Stimulated activated CD4-positive, alpha-beta T cell treated with anti-CD3 and anti-CD28 coated beads, Interleukin-15, amount 100 ng/mL, for 48 hours (primary cell): Measurements from ENCODE around the gene MAP3K15.

ENCODE experiments used
- DNase-seq, 2 donors: peaks; one replicate each; pipeline ENCODE4 v3.0.0-alpha.2; 2020; ENCODE audit warnings: low read depth in 2 of 2

Gene MAP3K15

DNA sequence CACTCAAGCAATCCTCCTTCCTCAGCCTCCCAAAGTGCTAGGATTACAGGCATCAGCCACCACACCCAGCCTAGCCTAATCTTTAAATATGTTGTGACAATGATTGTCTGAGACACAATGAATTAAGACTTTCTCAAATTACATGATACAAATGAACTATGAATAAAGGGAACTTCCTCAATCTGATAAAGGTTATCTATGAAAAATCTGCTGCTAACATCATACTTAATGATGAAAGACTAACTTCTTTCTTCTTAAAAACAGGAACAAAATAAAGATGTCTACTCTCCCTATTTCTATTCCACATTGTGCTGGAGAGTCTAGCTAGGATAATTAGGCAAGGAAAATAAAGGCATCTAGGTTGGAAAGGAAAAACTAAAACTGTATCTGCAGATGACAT lies 111.6 kb downstream of the MAP3K15 start:
- no peak for DNase-seq

DNA sequence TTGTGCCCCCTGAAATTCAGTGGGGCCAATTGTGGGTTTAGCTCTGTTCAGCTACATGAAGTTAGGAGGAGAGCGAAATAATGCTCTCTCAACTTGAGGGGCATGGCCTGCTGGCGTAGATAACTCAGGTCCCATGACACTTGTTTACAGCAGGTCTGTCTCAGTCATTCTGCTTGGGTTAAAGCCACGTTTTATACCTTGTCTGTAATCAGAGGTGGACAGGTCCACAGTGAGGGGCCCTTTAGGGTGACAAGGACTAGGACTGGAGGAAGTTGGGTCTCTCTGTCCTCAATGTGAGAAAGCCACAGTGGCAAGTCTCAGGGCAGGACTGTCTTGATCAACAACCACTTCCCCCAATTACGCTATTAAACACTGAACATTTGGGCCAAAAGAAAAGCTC lies 122.6 kb downstream of the MAP3K15 start:
- no peak for DNase-seq

DNA sequence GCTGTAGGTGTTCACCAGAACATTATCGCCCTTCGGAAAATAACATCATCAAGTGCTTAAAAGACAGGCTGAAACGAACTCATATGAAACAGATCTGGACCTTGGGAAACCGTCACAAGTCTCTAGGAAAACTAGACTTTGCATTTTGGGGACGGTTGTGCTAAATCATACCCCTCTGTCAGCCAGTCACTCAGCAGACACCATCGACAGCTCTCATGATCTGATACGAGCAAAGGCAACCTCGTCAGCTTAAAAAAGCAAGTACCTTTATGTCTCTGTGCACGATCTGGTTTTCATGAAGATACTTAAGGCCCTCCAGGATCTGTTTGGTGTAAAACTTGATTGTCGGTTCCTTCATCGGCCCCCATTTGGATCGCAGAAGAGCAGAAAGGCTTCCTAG lies 123.2 kb downstream of the MAP3K15 start:
- DNase-seq: no peak

DNA sequence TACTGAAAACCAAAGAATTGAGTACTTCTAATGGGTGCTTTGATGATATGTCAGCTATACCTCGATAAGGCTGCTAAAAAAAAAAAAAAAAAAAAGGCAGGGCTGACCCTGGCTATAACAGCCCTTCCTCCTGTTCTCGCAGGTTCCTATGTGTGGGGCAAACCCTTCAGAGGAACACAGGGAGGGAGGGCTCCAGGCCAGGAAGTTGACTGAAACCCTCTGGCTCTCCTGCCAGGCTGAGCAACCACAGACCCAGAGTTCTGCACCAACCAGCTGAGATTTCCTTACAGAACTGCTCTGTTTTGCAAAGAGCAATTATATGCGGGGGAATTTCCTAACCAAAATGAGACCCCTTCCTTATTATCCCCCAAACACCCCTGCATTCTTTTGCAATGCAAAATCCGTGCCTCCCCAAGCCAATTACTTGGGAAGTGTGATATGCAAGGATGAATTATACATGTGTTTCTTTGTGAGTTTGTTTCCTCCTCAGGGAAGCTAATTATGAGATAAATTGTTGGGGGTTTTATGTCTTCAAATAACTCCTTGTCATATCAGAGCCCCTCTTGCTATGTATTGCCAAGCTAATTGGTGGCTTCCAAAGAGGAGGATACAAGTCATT lies 126.0 kb downstream of the MAP3K15 start:
- DNase-seq: no peak

DNA sequence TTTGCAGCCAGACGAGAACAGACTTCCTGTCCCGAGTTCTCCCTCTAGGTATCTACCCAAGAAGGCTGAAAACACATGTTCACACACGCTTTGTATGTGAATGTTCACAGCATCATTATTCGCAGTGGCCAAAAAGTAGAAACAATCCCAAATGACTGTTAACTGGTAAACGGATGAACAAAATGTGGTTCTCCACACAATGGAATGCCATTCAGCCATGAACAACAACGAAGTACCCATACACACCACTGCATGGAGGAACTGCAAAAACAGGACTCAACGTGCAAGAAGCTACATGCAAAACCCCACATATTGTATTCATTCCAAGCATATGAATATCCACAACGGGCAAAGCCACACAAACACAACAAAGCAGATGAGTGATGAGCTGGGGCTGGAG lies 126.6 kb downstream of the MAP3K15 start:
- no peak for DNase-seq

DNA sequence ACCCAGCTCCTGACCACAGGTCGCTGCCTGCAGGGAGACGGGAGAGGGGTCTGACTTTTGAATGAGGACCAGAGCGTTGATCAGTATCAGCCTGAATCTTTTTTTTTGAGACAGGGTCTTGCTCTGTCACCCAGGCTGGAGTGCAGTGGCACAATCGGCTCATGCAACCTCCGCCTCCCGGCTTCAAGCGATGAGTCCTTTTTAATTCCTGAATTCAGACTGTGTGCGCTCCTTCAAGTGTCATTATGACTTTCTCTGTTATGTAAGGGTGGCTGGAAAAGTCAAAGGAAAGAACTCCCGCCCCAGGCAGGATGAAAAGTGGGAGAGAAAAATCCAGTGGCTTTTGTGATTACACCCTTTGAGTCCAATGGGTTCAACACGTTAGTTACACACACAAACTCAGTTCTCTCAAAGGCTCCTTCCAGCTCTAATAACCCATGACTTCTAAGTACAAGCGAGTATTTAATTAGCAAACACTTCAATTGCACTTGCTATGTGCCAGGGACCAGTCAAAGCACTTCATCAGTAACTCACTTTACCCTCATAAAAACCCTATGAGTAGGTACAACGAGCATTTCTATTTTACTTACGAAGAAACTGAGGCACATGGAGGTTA lies 127.1 kb downstream of the MAP3K15 start:
- no peak for DNase-seq

DNA sequence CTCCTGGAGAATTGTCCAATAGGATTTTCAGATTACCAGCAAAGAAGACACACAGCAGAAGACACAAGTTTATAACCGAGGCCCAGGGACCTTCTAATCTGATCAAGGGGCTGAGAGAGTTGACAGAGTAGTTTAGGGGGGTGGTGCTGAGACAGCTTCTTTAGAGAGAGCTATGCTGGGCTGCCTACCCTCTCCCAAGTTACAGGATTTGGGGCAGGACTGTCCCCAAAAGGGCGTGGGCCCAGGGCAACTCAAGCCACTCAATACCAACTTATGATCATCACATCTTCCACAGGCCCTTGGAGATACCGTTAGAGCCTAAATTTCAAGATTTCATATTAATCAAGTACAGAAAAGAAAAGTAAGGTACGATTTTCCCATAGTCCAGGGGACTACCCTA lies 128.6 kb downstream of the MAP3K15 start:
- no peak for DNase-seq

DNA sequence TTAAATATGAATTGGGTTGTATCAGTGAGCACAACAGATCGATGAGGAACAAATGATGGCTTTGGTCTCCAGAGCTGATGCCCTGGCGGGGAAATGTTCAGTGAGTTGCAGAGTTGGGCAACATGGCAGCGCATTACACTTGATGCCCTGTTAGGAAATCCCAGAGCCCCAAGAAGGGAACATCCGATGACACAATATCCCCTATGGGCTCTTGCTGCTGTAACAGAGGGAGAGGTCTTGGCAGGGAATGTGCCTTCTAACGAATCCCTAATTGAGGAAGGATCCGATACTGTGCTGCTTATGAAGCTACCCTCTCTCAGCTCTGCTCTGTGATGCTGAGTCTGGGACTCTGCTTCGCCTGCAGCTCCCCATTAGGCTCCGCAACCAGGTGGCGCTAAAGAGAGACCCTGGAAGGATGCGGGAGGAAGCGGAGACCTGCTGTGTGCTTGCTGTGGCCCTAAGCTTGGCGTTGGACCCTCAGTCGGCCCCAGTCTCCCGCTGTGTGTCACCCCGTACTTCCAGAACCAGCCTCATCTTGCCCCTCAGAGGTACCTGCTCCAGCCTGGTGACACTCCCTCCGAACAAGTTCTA lies 132.7 kb downstream of the MAP3K15 start:
- peak; percentile 18 to 53 for DNase-seq

DNA sequence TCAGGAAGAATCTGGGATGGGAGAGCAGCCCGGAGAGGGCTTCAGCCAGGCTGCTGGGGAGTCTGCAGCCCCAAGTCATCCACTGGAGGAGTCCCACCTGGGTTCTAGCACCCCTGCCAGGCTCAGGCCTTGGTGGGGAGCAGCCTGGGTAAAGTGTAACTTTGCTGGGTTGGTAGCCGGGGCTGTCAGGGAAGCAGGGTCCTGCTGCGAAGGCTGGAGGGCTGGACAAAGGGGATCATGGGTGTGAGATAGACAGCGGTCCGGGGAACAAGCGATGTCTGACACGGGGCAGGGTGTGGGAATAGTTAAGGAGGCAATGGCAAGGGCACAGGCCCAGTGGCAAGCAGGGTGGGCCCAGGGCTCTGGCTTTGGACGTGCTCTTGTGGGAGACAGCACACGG lies 134.0 kb downstream of the MAP3K15 start:
- no peak for DNase-seq

DNA sequence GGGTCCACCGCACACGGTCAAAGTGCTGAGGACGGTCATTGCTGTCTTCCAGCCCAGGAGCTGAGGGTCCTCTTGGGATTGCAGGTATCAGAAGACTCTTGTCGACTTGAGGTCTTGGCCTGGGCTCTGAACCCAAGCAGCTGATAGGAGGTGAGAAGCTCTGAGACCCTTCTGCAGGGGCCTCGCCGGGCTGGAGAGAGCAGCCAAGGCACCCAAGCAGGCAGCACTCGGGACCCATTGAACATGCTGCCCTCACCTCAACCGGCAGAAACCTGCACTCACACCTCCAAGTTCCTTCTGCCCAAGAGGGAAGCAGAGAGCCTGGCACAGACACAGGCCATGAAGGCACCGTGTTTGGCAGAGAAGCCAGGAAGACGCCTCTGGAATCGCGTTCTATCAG lies 137.5 kb downstream of the MAP3K15 start:
- no peak for DNase-seq

DNA sequence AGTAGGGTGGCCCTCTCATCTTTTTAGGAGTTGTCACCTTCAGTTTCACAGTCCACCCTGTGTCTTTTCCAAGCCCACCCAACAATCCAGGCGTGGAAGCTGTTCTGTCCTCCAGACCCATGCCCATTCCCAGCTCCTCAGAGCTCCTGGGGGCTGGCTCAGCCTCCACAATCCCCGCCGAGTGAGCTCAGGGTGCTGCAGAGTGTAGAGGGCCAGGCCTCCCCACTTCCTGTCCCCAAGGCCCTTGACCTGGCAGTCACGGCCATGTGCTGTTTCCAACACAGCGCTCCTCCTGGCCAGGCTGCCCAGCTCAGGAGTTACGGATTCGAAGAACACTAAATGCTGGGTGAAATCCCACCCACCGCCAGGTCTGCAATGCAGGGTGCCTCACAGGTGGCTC lies 139.8 kb downstream of the MAP3K15 start:
- no peak for DNase-seq

DNA sequence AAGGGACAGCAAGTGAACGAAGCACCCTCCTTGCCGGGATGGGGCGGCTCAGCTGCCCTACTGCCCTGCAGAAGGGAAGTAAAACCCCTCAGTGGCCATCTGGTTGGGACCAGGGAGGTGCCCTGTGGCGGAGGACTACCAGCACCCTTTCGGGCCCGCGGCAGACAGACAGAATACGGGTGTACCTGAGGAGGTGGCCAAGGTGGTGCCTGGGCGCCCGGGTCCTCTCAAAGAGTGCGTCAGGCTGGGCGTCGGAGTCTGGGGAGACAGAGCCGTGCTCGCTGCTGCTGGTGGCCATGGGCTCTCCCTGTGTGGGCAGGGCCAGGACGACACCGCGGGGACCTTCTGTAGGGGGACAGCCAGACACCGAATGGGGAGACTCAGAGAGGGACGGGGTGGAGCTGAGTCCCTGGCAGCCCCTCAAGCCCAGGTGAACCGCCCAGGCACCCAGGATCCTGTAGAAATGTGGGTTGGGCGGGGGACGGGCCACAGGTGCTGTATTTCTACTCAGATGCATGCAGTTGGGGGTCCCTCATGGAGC lies 141.9 kb downstream of the MAP3K15 start:
- no peak for DNase-seq

DNA sequence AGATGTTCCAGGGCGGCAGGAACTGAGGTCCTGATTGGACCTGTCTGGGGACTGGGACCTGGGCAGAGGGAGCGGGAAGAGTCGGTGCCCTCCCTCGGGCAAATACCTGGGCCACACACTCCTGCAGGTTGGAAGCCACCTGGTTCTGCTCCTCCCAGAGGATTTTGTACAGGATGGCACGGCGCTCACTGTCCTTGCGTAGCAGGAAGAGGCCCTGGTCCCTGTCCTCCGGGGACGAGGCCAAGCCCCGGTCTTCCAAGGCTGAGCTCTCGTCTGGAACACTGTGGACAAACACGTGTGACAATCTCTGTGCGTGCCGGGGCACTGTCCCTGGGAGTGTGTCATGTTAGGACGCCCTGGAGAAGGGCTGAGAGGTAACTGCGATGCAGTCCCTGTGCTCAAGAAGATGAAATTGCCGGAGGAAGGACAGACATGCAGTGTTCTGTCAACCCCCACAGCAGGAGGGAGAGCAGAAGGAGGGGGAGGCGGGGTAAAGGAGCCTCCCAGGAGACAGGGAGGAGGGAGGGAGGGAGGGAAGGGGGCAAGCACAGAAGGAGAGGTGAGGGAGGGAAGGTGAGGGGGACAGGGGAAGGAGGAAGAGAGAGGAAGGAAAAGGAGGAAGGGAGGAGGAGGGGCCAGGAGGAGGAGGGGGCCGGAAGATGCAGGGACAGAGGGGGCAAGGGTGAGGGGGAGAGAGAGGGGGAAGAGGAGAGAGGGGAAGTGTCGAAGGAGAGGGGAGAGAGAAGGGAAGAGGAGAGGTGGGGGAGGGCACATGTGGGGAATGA lies 142.6 kb downstream of the MAP3K15 start:
- DNase-seq: no peak

DNA sequence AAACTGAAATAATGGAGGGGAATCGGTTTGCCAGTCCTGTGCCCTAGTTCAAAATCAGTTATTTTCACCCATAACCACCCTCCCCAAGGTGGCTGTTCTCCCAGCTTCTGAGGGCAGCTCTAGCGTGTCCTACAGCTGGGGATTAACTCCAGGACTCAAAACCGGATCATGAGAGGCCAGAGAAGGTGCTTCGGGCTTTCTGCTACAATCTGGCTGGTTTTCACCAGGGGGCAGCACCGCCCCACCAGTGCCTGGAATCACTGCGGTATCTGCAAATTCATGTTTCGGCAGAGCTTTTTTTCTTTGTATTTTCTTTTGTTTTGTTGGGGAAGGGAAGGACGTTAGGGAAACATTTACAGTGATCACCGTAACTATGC lies 143.2 kb downstream of the MAP3K15 start:
- DNase-seq: peak; percentile 32 to 57

DNA sequence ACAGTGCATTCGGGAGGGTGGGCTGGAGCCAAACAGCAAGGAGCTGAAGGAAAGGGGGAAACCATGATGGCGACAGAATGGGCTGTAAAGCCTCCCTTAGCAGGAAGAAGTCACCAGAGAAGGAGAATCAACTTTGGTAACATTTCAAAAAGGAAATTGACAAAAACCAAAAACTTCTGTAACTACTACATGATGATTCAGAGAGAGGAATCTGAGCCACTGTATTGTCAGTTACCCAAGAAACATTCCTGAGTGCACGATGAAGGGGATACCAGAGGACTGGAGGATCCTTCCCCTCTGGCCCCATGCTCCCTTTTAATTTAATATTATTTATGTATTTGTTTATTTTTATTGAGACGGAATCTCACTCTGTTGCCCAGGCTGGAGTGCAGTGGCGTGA lies 145.2 kb downstream of the MAP3K15 start:
- no peak for DNase-seq

DNA sequence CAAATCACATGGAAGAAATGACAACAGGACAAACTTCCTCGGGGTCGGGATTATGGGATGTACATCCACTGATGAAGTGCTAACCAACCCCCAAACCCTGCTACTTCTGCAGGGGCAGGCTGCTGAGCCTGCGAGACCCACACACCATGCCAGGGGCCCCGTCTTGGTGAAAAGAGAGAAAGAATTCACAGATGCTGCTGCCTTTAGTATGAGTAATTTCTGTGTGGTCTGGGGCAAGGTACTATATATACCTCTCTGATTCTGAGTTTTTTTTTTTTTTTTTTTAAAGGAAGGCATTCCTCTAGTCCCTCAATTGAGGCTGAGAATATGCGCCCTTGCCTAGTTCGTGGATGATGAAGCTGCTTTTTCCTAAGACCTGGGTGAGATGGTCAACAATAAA lies 146.7 kb downstream of the MAP3K15 start:
- no peak for DNase-seq

DNA sequence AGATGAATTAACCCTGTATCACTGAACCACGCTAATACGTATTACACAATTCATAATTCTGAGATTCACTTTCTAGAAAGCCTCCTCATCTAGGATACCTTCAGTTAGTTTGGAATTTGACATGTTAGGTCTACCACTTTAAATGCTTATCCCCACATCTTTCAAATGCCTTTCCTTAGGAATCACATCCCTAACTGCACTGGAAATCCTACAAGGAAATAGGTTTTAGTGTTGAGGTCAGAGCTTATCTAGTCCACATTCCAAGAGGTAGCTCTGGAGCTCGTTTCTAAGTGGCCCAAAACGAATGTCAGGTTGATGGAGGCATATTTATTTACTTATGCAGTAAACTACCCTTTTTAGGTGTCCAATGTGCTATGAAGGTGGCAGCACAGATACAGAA lies 153.6 kb downstream of the MAP3K15 start:
- no peak for DNase-seq

DNA sequence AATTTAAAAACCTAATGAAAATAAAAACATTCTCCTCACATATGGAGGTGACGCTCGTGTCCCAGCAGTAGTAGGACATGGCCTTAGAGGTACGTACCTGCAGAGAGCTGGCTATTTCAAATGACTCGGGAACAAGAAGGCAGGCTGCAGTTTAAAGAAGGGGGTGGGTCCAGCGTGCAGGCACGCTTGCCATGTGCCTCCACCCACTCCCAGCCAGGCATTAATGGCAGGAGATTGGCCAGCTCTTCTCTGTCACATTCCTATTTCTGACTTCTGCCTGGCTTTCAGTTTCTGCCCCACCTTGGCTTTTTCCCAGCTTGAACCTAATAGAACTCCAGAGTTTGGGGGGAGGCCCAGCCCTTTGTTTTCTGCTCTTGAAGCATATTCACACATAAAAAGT lies 154.4 kb downstream of the MAP3K15 start:
- DNase-seq: no peak

DNA sequence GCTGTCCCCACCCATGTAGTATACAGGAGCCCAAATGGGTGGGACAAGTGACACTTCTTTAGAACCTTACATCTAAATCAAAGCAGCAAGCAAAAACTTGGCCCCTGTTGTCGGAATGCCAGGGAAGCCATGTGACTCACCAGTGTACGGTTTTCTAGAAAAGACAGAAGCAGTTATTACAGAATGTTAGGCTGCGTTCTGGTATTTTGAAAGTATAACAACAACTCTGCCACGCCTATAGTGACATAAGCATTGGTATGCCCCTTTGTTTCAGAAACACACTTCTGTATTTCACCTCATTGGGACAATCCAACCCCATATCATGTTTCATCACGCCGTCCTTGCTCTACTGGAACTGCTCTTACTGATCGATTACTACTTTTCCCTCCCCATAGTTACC lies 156.8 kb downstream of the MAP3K15 start:
- no peak for DNase-seq

DNA sequence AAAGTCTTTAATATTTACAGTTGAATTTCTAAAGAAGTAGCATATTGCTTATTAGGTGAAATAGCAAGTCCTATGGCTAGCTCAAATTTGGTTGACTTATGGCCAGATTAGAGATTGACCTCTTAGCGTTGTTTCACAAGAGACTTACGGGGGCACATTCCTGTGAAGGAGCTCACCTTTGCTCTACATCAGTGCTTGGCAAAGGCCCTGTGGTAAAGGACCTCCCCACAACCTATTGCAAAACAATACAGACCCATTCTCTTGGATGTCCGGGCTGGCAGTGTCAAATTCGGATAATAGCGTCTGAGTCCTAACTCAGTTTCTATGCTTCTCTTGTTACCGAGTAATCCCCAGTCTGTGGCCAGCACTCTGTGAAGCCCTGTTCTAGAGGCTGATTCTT lies 160.7 kb downstream of the MAP3K15 start:
- DNase-seq: no peak

DNA sequence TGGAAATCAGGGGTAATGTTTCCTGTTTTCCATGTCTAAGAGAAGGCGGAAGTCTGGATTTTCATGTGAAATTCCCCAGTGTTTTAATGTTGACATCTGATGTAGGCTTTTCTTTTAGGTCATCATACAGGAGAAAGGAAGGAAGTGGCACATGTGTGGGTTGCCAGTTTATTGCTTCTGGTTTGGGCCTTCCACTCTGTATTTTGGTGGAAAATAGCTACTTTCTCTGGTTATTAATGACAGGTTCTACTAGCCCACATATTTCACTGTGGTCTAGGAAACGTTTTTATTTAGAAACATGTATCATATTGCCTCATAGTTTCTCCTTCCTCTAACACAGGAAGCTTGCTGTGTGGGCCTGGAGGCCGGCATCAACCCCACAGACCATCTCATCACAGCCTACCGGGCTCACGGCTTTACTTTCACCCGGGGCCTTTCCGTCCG lies 164.3 kb downstream of the MAP3K15 start:
- no peak for DNase-seq

DNA sequence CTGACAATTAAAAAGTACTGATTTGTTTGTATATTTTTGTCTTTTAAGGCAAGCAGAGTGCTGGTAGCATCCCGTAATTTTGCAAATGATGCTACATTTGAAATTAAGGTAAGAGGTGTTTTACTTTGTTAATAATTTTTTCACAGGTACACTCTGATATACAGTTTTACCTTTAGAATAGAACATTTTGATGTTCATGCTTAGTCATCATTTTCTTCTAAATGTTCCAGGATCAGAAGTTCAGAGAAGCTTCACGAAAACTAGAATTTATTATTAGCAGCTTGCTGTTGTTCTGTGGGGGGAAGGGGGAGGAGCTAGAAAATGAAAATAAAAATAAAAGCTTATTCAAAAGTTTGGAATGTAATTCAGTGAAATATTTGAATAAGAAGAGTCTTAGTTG lies 166.0 kb downstream of the MAP3K15 start:
- no peak for DNase-seq

DNA sequence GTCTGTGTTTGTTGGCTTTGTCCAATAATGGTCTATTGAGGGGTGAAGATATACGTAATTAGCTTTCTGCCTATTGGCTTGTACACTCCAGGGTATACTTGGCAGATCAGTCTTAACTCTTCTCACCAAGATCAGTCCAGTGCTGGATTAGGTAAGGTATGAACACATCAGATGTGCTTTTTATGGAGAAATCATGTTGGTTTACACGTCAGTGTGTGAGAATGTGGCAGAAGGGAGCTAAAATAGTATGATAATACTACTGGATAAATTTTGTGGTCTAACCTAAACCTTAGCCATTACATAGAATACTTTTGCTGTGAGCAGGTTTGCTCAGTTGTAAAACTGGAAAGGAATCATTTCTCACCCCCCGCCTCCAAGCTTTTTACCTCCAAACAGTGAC lies 167.4 kb downstream of the MAP3K15 start:
- no peak for DNase-seq
